Mesothelial cell of epicardium (in vitro differentiated cells): ENCODE measurements around the gene PRPS2. TPM values are rescaled to one million over a fixed set of nuclear protein-coding genes. Genes with fewer than 3 reads are reported as not detected.

Experiments used
- DNase-seq, 2 experiments: peaks; one replicate each; pipeline ENCODE4 v3.0.0; 2021; ENCODE audit warnings: low spot score in 2 of 2; ENCODE audit not compliant: unreplicated experiment in 2 of 2
- H3K27ac Mint-ChIP-seq: 2 replicates; pipeline ENCODE4 v1.8.0; 2021; ENCODE audit warnings: mixed read lengths
- H3K27me3 Mint-ChIP-seq: 2 replicates; pipeline ENCODE4 v1.8.0; 2021; ENCODE audit warnings: low read depth, mixed read lengths
- H3K36me3 Mint-ChIP-seq: 2 replicates; pipeline ENCODE4 v1.8.0; 2021; ENCODE audit warnings: mixed read lengths
- H3K4me1 Mint-ChIP-seq: 2 replicates; pipeline ENCODE4 v1.8.0; 2021; ENCODE audit warnings: mixed read lengths
- H3K4me3 Mint-ChIP-seq: 2 replicates; pipeline ENCODE4 v1.8.0; 2021; ENCODE audit warnings: mild to moderate bottlenecking, moderate library complexity, mixed read lengths
- H3K9me3 Mint-ChIP-seq: 2 replicates; pipeline ENCODE4 v1.8.0; 2021; ENCODE audit warnings: mixed read lengths
- total RNA-seq: library from RNA; stranded (reverse); gene quantifications from 3 replicates; pipeline ENCODE4 v1.2.1, GENCODE V29; 2021
- TF ChIP-seq, protein P1 (sequence below): fragments of 200-600 bp; sonication (generic); IDR thresholded peaks from one replicate; pipeline ENCODE4 v1.5.0; 2021; ENCODE audit warnings: antibody characterized with exemption; ENCODE audit not compliant: unreplicated experiment

PRPS2 gene
- total RNA-seq, 1 donor from 2014 or later, result 14.3 TPM

- no peak overlapping the region for H3K4me3 Mint-ChIP-seq
- TF ChIP-seq, protein P1, sequence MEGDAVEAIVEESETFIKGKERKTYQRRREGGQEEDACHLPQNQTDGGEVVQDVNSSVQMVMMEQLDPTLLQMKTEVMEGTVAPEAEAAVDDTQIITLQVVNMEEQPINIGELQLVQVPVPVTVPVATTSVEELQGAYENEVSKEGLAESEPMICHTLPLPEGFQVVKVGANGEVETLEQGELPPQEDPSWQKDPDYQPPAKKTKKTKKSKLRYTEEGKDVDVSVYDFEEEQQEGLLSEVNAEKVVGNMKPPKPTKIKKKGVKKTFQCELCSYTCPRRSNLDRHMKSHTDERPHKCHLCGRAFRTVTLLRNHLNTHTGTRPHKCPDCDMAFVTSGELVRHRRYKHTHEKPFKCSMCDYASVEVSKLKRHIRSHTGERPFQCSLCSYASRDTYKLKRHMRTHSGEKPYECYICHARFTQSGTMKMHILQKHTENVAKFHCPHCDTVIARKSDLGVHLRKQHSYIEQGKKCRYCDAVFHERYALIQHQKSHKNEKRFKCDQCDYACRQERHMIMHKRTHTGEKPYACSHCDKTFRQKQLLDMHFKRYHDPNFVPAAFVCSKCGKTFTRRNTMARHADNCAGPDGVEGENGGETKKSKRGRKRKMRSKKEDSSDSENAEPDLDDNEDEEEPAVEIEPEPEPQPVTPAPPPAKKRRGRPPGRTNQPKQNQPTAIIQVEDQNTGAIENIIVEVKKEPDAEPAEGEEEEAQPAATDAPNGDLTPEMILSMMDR, result no peak
- H3K4me1 Mint-ChIP-seq, result no peaks in the 10 kb centered on the region
- H3K36me3 Mint-ChIP-seq, result peaks cover 2% of the 10 kb centered on the region
- no peaks in the 10 kb centered on the region for H3K27me3 Mint-ChIP-seq
- no peak overlapping the region for H3K27ac Mint-ChIP-seq
- peaks cover 19% of the 10 kb centered on the region for H3K9me3 Mint-ChIP-seq
- no peak for DNase-seq
Observed at GRCh38 chrX:12811658-12812057, 20.4 kb downstream of the PRPS2 start.

GRCh38 chrX:12814420-12814819 is 23.2 kb downstream of the PRPS2 start:
- peaks cover 6% of the 10 kb centered on the region for H3K36me3 Mint-ChIP-seq
- TF ChIP-seq, protein P1, result peak; percentile 29
- no peak for DNase-seq
- no peaks in the 10 kb centered on the region for H3K27me3 Mint-ChIP-seq
- no peak overlapping the region for H3K27ac Mint-ChIP-seq
- H3K4me3 Mint-ChIP-seq, result no peak overlapping the region
- peaks cover 14% of the 10 kb centered on the region for H3K9me3 Mint-ChIP-seq
- no peaks in the 10 kb centered on the region for H3K4me1 Mint-ChIP-seq

- DNase-seq, result no peak
- no peaks in the 10 kb centered on the region for H3K4me1 Mint-ChIP-seq
- H3K36me3 Mint-ChIP-seq, result peaks cover 22% of the 10 kb centered on the region
- H3K27ac Mint-ChIP-seq, result no peak overlapping the region
- H3K9me3 Mint-ChIP-seq, result peaks cover 27% of the 10 kb centered on the region
- H3K27me3 Mint-ChIP-seq, result no peaks in the 10 kb centered on the region
- TF ChIP-seq, protein P1, result no peak
- H3K4me3 Mint-ChIP-seq, result no peak overlapping the region
Observed at GRCh38 chrX:12817528-12817927, 26.3 kb downstream of the PRPS2 start.

DNA sequence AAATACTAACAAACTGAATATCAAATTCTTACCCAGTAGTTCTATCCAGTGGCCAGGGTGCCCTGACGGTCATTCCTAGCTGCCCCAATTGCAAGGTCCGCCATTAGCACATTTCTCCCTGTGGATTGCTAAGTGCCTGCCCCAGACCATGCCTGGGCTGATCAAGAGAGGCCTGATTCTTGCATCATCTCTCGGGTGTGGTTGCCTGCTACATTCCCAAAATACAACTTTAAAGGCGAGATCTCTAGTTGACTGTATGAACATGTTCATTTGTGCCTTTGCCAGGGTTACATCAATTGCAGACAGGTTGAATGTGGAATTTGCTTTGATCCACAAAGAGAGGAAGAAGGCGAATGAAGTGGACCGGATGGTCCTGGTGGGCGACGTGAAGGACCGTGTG is 28.0 kb downstream of the PRPS2 start:
- Mint-ChIP-seq H3K27me3 (no peaks in the 10 kb centered on the region), H3K36me3 (peaks cover 26% of the 10 kb centered on the region), H3K9me3 (peaks cover 20% of the 10 kb centered on the region), H3K4me1 (no peaks in the 10 kb centered on the region), H3K4me3 (no peak overlapping the region), H3K27ac (no peak overlapping the region)
- TF ChIP-seq, protein P1, result no peak
- no peak for DNase-seq

DNA sequence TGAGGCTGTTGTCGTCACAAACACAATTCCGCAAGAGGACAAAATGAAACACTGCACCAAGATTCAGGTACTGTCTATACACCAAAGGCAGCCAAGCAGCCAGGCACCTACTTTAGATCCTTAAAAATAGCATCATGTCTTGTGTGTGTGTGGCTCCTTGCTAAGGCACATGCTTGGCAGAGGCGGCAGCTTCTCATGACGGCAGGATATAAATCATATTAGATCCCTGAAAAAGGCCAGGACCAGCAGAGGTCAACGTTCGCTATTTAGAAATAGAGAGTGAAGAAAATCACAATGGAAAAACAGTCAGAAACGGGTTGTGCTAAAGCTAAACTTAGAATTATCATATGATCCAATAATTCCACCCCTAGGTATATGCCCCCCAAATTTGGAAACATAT is 29.5 kb downstream of the PRPS2 start:
- Mint-ChIP-seq H3K4me1 (peaks cover 5% of the 10 kb centered on the region), H3K36me3 (peaks cover 29% of the 10 kb centered on the region), H3K4me3 (no peak overlapping the region), H3K27ac (no peak overlapping the region), H3K9me3 (peaks cover 23% of the 10 kb centered on the region), H3K27me3 (no peaks in the 10 kb centered on the region)
- TF ChIP-seq, protein P1, result no peak
- no peak for DNase-seq

GRCh38 chrX:12824944-12825343 is 33.7 kb downstream of the PRPS2 start:
- no peak overlapping the region for H3K4me3 Mint-ChIP-seq
- TF ChIP-seq, protein P1, result no peak

More at GRCh38 chrX:12824944-12825343, 33.7 kb downstream of the PRPS2 start:
- DNase-seq, result no peak
- no peak overlapping the region for H3K27ac Mint-ChIP-seq
- peaks cover 28% of the 10 kb centered on the region for H3K9me3 Mint-ChIP-seq
- peaks cover 5% of the 10 kb centered on the region for H3K4me1 Mint-ChIP-seq
- peaks cover 22% of the 10 kb centered on the region for H3K36me3 Mint-ChIP-seq
- peaks cover 3% of the 10 kb centered on the region for H3K27me3 Mint-ChIP-seq
